HPDE6-E6E7 (cell line): ENCODE data around the gene TNFRSF11A.

ENCODE experiments used
- DNase-seq: peaks from one replicate; pipeline ENCODE4 v3.0.0; 2011; ENCODE audit warnings: missing footprints; ENCODE audit errors: extremely low spot score

TNFRSF11A gene

GRCh38 chr18:62343316-62343715, 18.2 kb downstream of the TNFRSF11A start:
- DNase-seq, result no peak

- DNase-seq, result no peak
These were observed 20.8 kb downstream of the TNFRSF11A start for GRCh38 chr18:62345909-62346308.

- DNase-seq, result no peak
These were observed 21.4 kb downstream of the TNFRSF11A start for GRCh38 chr18:62346333-62347088.

GRCh38 chr18:62347089-62347506, 22.0 kb downstream of the TNFRSF11A start:
- no peak for DNase-seq

GRCh38 chr18:62348474-62348873, 23.4 kb downstream of the TNFRSF11A start:
- DNase-seq, result no peak

- DNase-seq, result no peak
These were observed 28.1 kb downstream of the TNFRSF11A start for GRCh38 chr18:62353170-62353569.

- no peak for DNase-seq
These were observed 29.0 kb downstream of the TNFRSF11A start for GRCh38 chr18:62354151-62354550.

- no peak for DNase-seq
These were observed 32.1 kb downstream of the TNFRSF11A start for GRCh38 chr18:62357079-62357719.

- no peak for DNase-seq
These were observed 35.7 kb downstream of the TNFRSF11A start for GRCh38 chr18:62360805-62361204.

GRCh38 chr18:62361288-62361687, 36.2 kb downstream of the TNFRSF11A start:
- no peak for DNase-seq

- no peak for DNase-seq
These were observed 39.4 kb downstream of the TNFRSF11A start for GRCh38 chr18:62364558-62364957.

GRCh38 chr18:62365420-62365819, 40.3 kb downstream of the TNFRSF11A start:
- DNase-seq, result no peak

- no peak for DNase-seq
These were observed 41.9 kb downstream of the TNFRSF11A start for GRCh38 chr18:62366992-62367391.

GRCh38 chr18:62368100-62368499, 43.0 kb downstream of the TNFRSF11A start:
- no peak for DNase-seq

- DNase-seq, result no peak
These were observed 44.1 kb downstream of the TNFRSF11A start for GRCh38 chr18:62369129-62369644.

- DNase-seq, result no peak
These were observed 45.3 kb downstream of the TNFRSF11A start for GRCh38 chr18:62370366-62370765.

- no peak for DNase-seq
These were observed 46.3 kb downstream of the TNFRSF11A start for GRCh38 chr18:62371436-62371835.

GRCh38 chr18:62372156-62372555, 47.0 kb downstream of the TNFRSF11A start:
- no peak for DNase-seq

GRCh38 chr18:62372882-62373281, 47.8 kb downstream of the TNFRSF11A start:
- DNase-seq, result no peak

GRCh38 chr18:62374410-62374965, 49.4 kb downstream of the TNFRSF11A start:
- DNase-seq, result no peak

GRCh38 chr18:62377131-62377807, 52.2 kb downstream of the TNFRSF11A start:
- no peak for DNase-seq

- DNase-seq, result no peak
These were observed 53.9 kb downstream of the TNFRSF11A start for GRCh38 chr18:62379051-62379450.
